C4-2B (cell line): ENCODE measurements around the gene WSB1.

Experiments
- CTCF ChIP-seq: fragments of 450-650 bp; conservative IDR thresholded peaks from 2 replicates; pipeline ENCODE4 v1.5.1; 2017; ENCODE audit warnings: mild to moderate bottlenecking
- ZFX ChIP-seq: fragments of 450-650 bp; IDR thresholded peaks from 2 replicates; pipeline ENCODE4 v1.6.1; 2017

GRCh38 chr17:27288183-27288582 lies 5.7 kb upstream of the WSB1 start:
- TF ChIP-seq CTCF (no peak), ZFX (no peak)
